HG03159 (cell line): ENCODE data around the gene ACBD4.

Experiments used
- ATAC-seq: cut with Tn5 transposase; IDR thresholded peaks from one replicate; pipeline ENCODE4 v1.9.1; 2021; ENCODE audit warnings: mild to moderate bottlenecking, moderate library complexity; ENCODE audit not compliant: unreplicated experiment

The ACBD4 gene

DNA sequence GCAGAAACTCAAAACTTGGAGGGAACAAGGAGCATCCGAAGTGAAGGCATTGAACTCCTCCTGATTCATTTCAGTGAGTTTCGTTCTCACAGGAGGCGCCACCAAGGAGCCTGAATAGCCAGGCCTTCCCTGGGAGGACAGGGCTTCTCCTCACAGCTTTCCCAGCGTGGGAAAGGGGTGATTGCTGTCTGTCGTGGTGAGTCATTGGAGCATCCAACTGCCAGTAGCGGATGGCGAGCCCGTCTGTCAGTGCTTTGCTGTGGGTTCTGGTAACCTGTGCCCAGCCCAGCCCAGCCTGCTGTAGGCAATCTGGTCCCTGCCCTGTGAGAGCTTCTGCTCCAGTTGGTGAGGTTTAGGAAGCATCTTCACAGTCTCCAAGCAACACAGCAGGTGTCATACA, 31.5 kb upstream of the ACBD4 start:
- ATAC-seq, result no peak

- no peak for ATAC-seq
These were observed 31.0 kb upstream of the ACBD4 start for GRCh38 chr17:45104497-45104896.

GRCh38 chr17:45104907-45105624, 30.4 kb upstream of the ACBD4 start:
- no peak for ATAC-seq

DNA sequence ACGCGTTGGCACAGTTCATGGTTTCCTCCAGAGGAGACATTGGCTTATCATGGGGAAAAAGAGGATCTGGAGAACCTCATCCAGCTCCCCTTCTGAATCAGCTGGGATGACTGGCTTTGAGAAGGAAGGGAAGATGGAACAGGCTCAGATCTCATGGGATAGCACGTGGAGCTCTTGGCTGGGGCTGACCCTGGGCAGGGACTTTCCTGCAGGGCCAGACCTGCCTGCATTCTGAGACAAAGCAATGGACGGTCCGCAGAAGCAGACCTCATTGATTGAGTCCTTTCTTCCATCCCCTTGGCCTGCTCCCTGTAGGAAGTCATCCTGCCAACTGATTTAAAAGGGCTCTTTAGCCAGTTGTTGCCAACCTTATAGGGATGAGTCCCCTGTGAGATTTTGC, 29.4 kb upstream of the ACBD4 start:
- no peak for ATAC-seq

DNA sequence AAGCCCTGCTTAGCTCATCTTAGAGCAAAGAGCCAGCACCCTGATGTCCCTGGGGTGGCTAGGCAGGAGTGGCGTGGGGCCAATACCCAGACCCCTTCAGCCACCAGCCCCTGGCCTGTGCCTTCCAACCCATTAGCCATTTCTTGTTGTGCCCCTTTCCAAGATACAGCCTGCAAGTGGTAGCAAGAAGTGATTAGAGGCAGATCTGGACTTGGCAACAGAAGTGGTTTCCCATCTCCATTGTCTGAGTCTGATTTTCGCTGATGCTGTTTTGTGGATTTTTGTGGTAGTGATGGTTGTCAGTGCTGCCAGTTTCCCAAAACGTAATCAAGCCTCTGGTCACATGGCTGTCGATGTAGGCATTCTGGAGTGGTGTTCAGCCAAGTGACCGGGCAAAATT, 28.9 kb upstream of the ACBD4 start:
- no peak for ATAC-seq

GRCh38 chr17:45107293-45108010, 28.0 kb upstream of the ACBD4 start:
- no peak for ATAC-seq

DNA sequence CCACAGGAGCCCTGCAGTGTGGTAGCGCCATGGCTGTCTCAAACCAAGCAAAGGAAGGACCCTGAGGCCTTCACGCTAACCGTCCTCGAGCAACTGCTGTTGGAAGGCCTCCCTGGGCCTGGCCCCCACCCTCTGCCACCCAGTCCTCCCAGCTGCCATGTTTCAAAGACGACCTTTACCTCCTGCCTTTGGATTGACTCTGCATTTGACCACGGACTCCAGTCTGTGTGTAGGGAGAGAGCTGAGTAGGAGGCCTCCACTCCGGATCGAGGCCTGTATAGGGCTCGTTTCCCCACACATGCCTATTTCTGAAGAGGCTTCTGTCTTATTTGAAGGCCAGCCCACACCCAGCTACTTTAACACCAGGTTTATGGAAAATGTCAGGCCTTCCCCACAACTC, 27.4 kb upstream of the ACBD4 start:
- no peak for ATAC-seq

- ATAC-seq, result no peak
These were observed 26.6 kb upstream of the ACBD4 start for GRCh38 chr17:45108595-45109521.

- ATAC-seq, result no peak
These were observed 24.5 kb upstream of the ACBD4 start for GRCh38 chr17:45110676-45111611.

DNA sequence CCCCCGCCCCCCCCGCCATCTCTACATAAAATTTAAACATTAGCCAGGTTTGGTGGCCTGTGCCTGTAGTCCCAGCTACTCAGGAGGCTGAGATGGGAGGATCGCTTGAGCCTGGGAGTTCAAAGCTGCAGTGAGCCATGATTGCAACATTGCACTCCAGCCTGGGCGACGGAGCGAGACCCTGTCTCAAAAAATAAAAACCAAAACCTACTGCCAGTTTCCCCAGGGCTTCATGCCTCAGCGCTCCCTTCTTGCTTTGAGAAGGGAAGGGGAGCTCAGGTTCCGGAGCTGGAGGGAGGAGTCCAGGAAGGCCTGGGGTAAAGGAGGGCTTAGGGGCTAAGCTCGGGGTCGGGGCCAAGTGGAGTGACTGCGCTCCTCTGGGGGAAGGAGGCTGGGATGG, 23.6 kb upstream of the ACBD4 start:
- ATAC-seq, result no peak

GRCh38 chr17:45112559-45113423, 22.7 kb upstream of the ACBD4 start:
- no peak for ATAC-seq

GRCh38 chr17:45113424-45113754, 22.1 kb upstream of the ACBD4 start:
- ATAC-seq, result no peak

DNA sequence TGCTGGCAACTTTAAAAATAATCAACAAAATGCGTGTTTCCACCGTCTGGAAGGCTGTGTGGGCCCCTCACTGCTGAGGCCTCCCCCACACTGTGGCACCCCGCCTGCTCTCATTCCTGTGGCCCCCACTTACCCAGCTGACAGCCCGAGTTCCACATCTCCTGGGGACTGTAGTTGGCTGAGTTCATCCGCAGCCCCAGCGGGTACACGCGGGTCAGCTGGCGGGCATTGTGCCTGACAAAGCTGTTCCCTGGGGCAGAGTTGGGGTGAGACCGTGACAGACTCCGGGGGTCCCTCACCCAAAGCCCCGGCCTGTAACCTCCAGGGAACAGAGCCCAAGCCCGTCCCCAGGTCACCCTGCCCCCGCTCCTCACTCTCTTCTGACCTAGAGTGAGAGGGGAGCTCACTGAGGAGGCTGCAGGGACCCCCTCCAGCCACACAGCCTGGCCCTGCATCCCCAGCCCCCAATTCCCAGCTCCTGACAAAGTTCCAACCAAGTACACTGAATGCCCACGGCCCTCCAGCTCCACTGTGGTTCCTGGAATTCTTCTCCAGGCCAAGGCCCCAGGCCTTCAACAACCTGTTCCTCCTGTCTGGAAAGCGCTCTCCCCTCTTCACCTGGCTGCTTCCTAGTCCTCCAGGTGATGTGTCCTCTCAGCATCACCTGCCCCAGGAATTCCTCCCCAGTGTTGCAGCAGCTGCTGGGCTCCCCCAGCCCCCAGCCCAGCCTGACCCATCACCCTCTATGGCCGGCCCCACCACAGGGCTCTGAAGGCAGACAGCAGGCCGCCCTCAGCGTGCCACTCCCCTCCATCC, 21.2 kb upstream of the ACBD4 start:
- no peak for ATAC-seq

DNA sequence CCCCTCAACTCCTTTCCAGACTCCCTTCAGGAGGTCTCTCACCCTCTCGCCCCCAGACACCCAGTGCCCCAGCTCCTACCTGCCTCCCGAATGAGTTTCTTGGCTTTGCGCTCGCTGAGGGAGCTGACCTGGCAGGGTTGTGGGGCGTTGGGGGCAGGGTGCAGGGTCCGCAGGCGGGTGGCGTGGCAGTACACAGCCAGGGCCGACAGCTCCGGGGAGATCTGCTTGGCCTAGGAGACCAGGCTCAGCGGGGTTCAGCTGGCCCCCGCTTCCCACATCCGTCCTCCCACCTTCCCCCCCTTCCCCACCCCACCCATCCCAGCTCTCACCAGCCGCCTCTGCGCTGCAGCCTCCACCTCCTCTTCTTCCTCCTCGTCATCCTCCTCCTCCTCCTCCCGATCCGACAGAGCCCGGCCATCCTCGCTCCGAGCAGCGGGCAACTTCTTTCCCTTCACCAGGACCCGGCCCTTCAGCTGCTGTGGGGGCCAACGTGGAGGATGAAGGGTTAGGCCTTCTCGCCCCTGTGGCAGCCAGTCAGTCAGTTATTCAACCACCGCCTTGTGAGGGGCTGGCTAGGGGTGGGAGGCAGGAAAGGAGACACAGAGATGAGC, 20.4 kb upstream of the ACBD4 start:
- no peak for ATAC-seq

GRCh38 chr17:45115871-45116270, 19.6 kb upstream of the ACBD4 start:
- ATAC-seq, result no peak

GRCh38 chr17:45116434-45117016, 19.0 kb upstream of the ACBD4 start:
- no peak for ATAC-seq

- ATAC-seq, result no peak
These were observed 18.2 kb upstream of the ACBD4 start for GRCh38 chr17:45117334-45117733.
